A549 (cell line): Measurements from ENCODE around the gene GMPS. TPM values are rescaled to one million over a fixed set of nuclear protein-coding genes. Genes with fewer than 3 reads are reported as not detected.

Source experiments
- ATAC-seq, 2 experiments: fragments of 200-7000 bp in 1 of 2; fragments of >200 bp in 1 of 2; cut with Nextera tagmentation in 1 of 2; cut with Tn5 transposase in 1 of 2; 3 replicates each; pipeline versions ENCODE4 v1.8.0 to v1.9.1; 2018 to 2020; ENCODE audit warnings: mild to moderate bottlenecking in 1 of 2, moderate library complexity in 1 of 2
- CTCF ChIA-PET: fragments of 300-600 bp; sonication (Branson Sonifier 250); formaldehyde crosslinking; extraction: SDS; loops from one replicate; lab custom pipeline; 2021; ENCODE audit warnings: antibody characterized with exemption, inconsistent platforms; lab: Yijun Ruan, JAX
- POLR2A ChIA-PET: fragments of 350-600 bp; formaldehyde crosslinking; extraction: SDS; loops from one replicate; lab custom pipeline; 2021; ENCODE audit warnings: antibody characterized with exemption, inconsistent platforms; lab: Yijun Ruan, JAX
- DNase-seq, 2 experiments: peaks; one replicate each; pipeline versions ENCODE4 v3.0.0 to v3.0.0-alpha.2; 2011 to 2016; ENCODE audit warnings: low read depth in 1 of 2, low spot score in 1 of 2
- FAIRE-seq: peaks from 2 replicates; lab custom pipeline; 2011; peaks lifted over from hg19 to GRCh38; lab: Jason Lieb, UNC
- H3K27ac ChIP-seq, 2 experiments: fragments of >200 bp; sonication (Bioruptor Twin); formaldehyde crosslinking; 3 replicates each; pipeline ENCODE4 v1.5.1; 2016 to 2017
- H3K4me1 ChIP-seq: fragments of >200 bp; sonication (Bioruptor Twin); formaldehyde crosslinking; 3 replicates; pipeline ENCODE4 v1.6.1; 2016
- H3K4me2 ChIP-seq: fragments of >200 bp; sonication (Bioruptor Twin); formaldehyde crosslinking; 3 replicates; pipeline ENCODE4 v1.6.1; 2016
- H3K4me3 ChIP-seq: fragments of >200 bp; sonication (Bioruptor Twin); formaldehyde crosslinking; 3 replicates; pipeline ENCODE4 v1.5.1; 2016
- H3K9me3 ChIP-seq: fragments of >200 bp; sonication (Bioruptor Twin); formaldehyde crosslinking; 3 replicates; pipeline ENCODE4 v1.6.1; 2016
- BCL3 ChIP-seq: fragments of >200 bp; sonication (Bioruptor Twin); formaldehyde crosslinking; IDR thresholded peaks from 3 replicates; pipeline ENCODE4 v1.6.1; 2016
- BHLHE40 ChIP-seq: IDR thresholded peaks from 2 replicates; pipeline ENCODE4 v1.6.1; 2012; ENCODE audit warnings: low read depth, low read length, inconsistent platforms
- CEBPB ChIP-seq, 2 experiments: fragments of >200 bp in 1 of 2; sonication (Bioruptor Twin) in 1 of 2; formaldehyde crosslinking in 1 of 2; IDR thresholded peaks; 2 replicates each; pipeline ENCODE4 v1.6.1; 2012 to 2016
- CTCF ChIP-seq: fragments of >200 bp; sonication (Bioruptor Twin); formaldehyde crosslinking; IDR thresholded peaks from 3 replicates; pipeline ENCODE4 v1.5.1; 2016
- EHMT2 ChIP-seq: fragments of 200-600 bp; sonication (generic); IDR thresholded peaks from 2 replicates; pipeline ENCODE4 v1.6.1; 2016; ENCODE audit warnings: antibody characterized with exemption, low read depth, mild to moderate bottlenecking, moderate library complexity
- ELK1 ChIP-seq: fragments of 150-350 bp; IDR thresholded peaks from 2 replicates; pipeline ENCODE4 v1.6.1; 2014; ENCODE audit warnings: low read depth, mild to moderate bottlenecking, low read length
- FOSL2 ChIP-seq, 2 experiments: fragments of 450-650 bp in 1 of 2; fragments of >200 bp in 1 of 2; sonication (Bioruptor Twin) in 1 of 2; formaldehyde crosslinking; IDR thresholded peaks; 2 replicates each; pipeline versions ENCODE4 v1.5.0 to v1.6.1; 2016 to 2020; ENCODE audit warnings: mild to moderate bottlenecking in 1 of 2, moderate library complexity in 1 of 2
- FOXS1 ChIP-seq: fragments of 250-450 bp; sonication (Bioruptor Pico); IDR thresholded peaks from 2 replicates; pipeline ENCODE4 v1.5.0; 2020; ENCODE audit warnings: mild to moderate bottlenecking, moderate library complexity
- GATA3 ChIP-seq: IDR thresholded peaks from 2 replicates; pipeline ENCODE4 v1.6.1; 2012; ENCODE audit warnings: borderline replicate concordance
- HES2 ChIP-seq: fragments of >200 bp; sonication (Bioruptor Twin); formaldehyde crosslinking; IDR thresholded peaks from 2 replicates; pipeline ENCODE4 v1.6.1; 2016
- HOXA7 ChIP-seq: fragments of 250-450 bp; sonication (Bioruptor Pico); IDR thresholded peaks from 2 replicates; pipeline ENCODE4 v1.5.0; 2020; ENCODE audit warnings: mild to moderate bottlenecking, moderate library complexity
- HOXB5 ChIP-seq: fragments of 250-450 bp; sonication (Bioruptor Pico); IDR thresholded peaks from 2 replicates; pipeline ENCODE4 v1.5.0; 2020; ENCODE audit warnings: mild to moderate bottlenecking, moderate library complexity
- KDM1A ChIP-seq: fragments of 200-600 bp; sonication (generic); IDR thresholded peaks from 2 replicates; pipeline ENCODE4 v1.6.1; 2016; ENCODE audit warnings: low read depth, mild to moderate bottlenecking
- KDM5A ChIP-seq: fragments of 200-600 bp; sonication (generic); IDR thresholded peaks from 2 replicates; pipeline ENCODE4 v1.6.1; 2016; ENCODE audit warnings: antibody characterized with exemption, mild to moderate bottlenecking
- MAFK ChIP-seq: fragments of 450-650 bp; IDR thresholded peaks from 2 replicates; pipeline ENCODE4 v1.6.1; 2014; ENCODE audit not compliant: partially characterized antibody
- MAX ChIP-seq: IDR thresholded peaks from 2 replicates; pipeline ENCODE4 v1.6.1; 2012
- MAZ ChIP-seq: fragments of 150-350 bp; IDR thresholded peaks from 2 replicates; pipeline ENCODE4 v1.6.1; 2014; ENCODE audit warnings: antibody characterized with exemption, low read depth, low read length, borderline replicate concordance
- MYC ChIP-seq: IDR thresholded peaks from 2 replicates; pipeline ENCODE4 v1.6.1; 2012; ENCODE audit warnings: mild to moderate bottlenecking, inconsistent platforms, low read length, improper control_type of control experiment, borderline replicate concordance
- NFE2L2 ChIP-seq: fragments of 150-350 bp; conservative IDR thresholded peaks from 2 replicates; pipeline ENCODE4 v1.6.1; 2014; ENCODE audit warnings: low read length
- NPAS2 ChIP-seq: fragments of 250-450 bp; sonication (Bioruptor Pico); IDR thresholded peaks from 2 replicates; pipeline ENCODE4 v1.8.0; 2022; ENCODE audit warnings: mild to moderate bottlenecking, moderate library complexity, borderline replicate concordance
- NR3C1 ChIP-seq: fragments of >200 bp; sonication (Bioruptor Twin); formaldehyde crosslinking; IDR thresholded peaks from 3 replicates; pipeline ENCODE4 v1.6.1; 2017
- RAD21 ChIP-seq, 2 experiments: fragments of >200 bp in 1 of 2; sonication (Bioruptor Twin) in 1 of 2; formaldehyde crosslinking in 1 of 2; IDR thresholded peaks in 1 of 2; conservative IDR thresholded peaks in 1 of 2; 2 replicates in 1 of 2; 3 replicates in 1 of 2; pipeline ENCODE4 v1.6.1; 2012 to 2018; ENCODE audit warnings: inconsistent platforms in 1 of 2
- SMC3 ChIP-seq: fragments of >200 bp; sonication (Bioruptor Twin); formaldehyde crosslinking; IDR thresholded peaks from 3 replicates; pipeline ENCODE4 v1.6.1; 2018; ENCODE audit warnings: inconsistent platforms
- TP53 ChIP-seq: fragments of 250-450 bp; sonication (Bioruptor Pico); IDR thresholded peaks from 2 replicates; pipeline ENCODE4 v1.5.0; 2021; ENCODE audit warnings: mild to moderate bottlenecking, moderate library complexity
- ZFP36 ChIP-seq: fragments of 450-650 bp; IDR thresholded peaks from 2 replicates; pipeline ENCODE4 v1.6.1; 2014; ENCODE audit warnings: borderline replicate concordance; ENCODE audit not compliant: partially characterized antibody
- ZNF302 ChIP-seq: fragments of 250-450 bp; sonication (Bioruptor Pico); IDR thresholded peaks from 2 replicates; pipeline ENCODE4 v1.9.0; 2021; ENCODE audit warnings: inconsistent platforms, mild to moderate bottlenecking, moderate library complexity
- WGBS: methylation state at CpG from one replicate; pipeline ENCODE4 v1.1.6; 2017; ENCODE audit errors: missing lambda C conversion rate; 5-methylcytosine and 5-hydroxymethylcytosine counted together
- polyA plus RNA-seq, 4 experiments: library from polyadenylated mRNA; depleted of rRNA in 3 of 4; stranded (reverse); fragments of >200 nt; fragmentation: RNase III in 1 of 4; extraction: RNeasy Plus Mini Kit Qiagen cat#74134 plus additional on column Dnase treatment in 1 of 4; gene quantifications; 2 replicates in 3 of 4; 3 replicates in 1 of 4; pipeline ENCODE4 v1.2.3, GENCODE V29; 2011 to 2017

The GMPS gene
- polyA plus RNA-seq, 2 of the 4 experiments (the other 2 are of a cell fraction) = 74.4 to 114 TPM

GRCh38 chr3:155835341-155836071 lies 34.9 kb upstream of the GMPS start:
- FAIRE-seq (no peak), DNase-seq (no peak), ATAC-seq (no peak)
- Histone ChIP-seq H3K9me3 (no peaks in the 10 kb centered on the region), H3K4me1 (no peaks in the 10 kb centered on the region), H3K27ac (no peak overlapping the region), H3K4me2 (no peak overlapping the region), H3K4me3 (no peak overlapping the region)
- ChIA-PET POLR2A (no interaction called here), CTCF (interaction anchor here (0.6 to 1.5 kb wide), 3 partner anchors 29 to 124 kb away, joined by 3 to 9 read pairs (median 3); partner anchors contain the start of gene C3orf33)
- 87% methylated on average over 9 of the region's 9 CpGs for WGBS
- TF ChIP-seq FOSL2 (IDR thresholded peaks at IDR 0.05) (no peak), FOSL2 (CRISPR knock-in tag; IDR thresholded peaks at IDR 0.05) (no peak), MAZ (no peak), ZFP36 (no peak), HOXB5 (CRISPR knock-in tag) (no peak), MYC (no peak), HOXA7 (CRISPR knock-in tag) (no peak), NPAS2 (no peak), ELK1 (no peak), NFE2L2 (no peak), NR3C1 (no peak), CTCF (no peak), CEBPB (IDR thresholded peaks at IDR 0.05) (no peak), HES2 (no peak), KDM5A (no peak), GATA3 (no peak), MAFK (no peak)

- CTCF ChIA-PET = interaction anchor here (1.1 kb wide), 1 partner anchor 38 kb away, joined by 4 read pairs; the partner anchor contains the start of gene C3orf33
- Histone ChIP-seq H3K27ac (no peak overlapping the region), H3K4me2 (no peak overlapping the region), H3K4me1 (no peaks in the 10 kb centered on the region), H3K4me3 (no peak overlapping the region), H3K9me3 (no peaks in the 10 kb centered on the region)
- no peak for TF ChIP-seq ZNF302 (CRISPR knock-in tag)
- no peak for TF ChIP-seq MAX
- no peak for TF ChIP-seq GATA3
- no peak for TF ChIP-seq MYC
- TF ChIP-seq TP53 (CRISPR knock-in tag) = no peak
- no peak for TF ChIP-seq RAD21 (conservative IDR thresholded peaks at IDR 0.05 in 1 of 2, IDR thresholded peaks at IDR 0.05 in 1 of 2)
- no peak for TF ChIP-seq CTCF
- TF ChIP-seq KDM1A = no peak
- TF ChIP-seq BHLHE40 = no peak
- TF ChIP-seq EHMT2 = no peak
- no peak for TF ChIP-seq NPAS2
- TF ChIP-seq BCL3 = no peak
- no peak for TF ChIP-seq SMC3
- no peak for TF ChIP-seq FOXS1 (CRISPR knock-in tag)
- TF ChIP-seq MAFK = no peak
- POLR2A ChIA-PET = no interaction called here
- 53% methylated on average over 1 of the region's 1 CpG for WGBS
- ATAC-seq (no peak), FAIRE-seq (no peak), DNase-seq (no peak)
Measured at GRCh38 chr3:155843569-155843968, 26.9 kb upstream of the GMPS start.
